ENCODE results near the gene IL20RA.

The IL20RA gene

GRCh38 chr6:137044366-137045221, at the start of gene IL20RA:
IL20RA (minus strand) TSS chr6:137044965; CDS start chr6:137044728, 237 bp downstream.
- DNase-seq (ENCODE audit: extremely low read depth, low read depth): no peak
- TF ChIP-seq CTCF (IDR thresholded peaks at IDR 0.05; ENCODE audit: low read depth, low read length): no peak

GRCh38 chr6:137093183-137094069, 48.7 kb upstream of the IL20RA start:
- TF ChIP-seq CTCF (IDR thresholded peaks at IDR 0.05; ENCODE audit: low read depth, low read length): no peak
- DNase-seq (ENCODE audit: extremely low read depth, low read depth): no peak

GRCh38 chr6:137092018-137092417, 47.3 kb upstream of the IL20RA start:
- TF ChIP-seq CTCF (IDR thresholded peaks at IDR 0.05; ENCODE audit: low read depth, low read length): no peak
- no peak for DNase-seq (ENCODE audit: extremely low read depth, low read depth)

- no peak for TF ChIP-seq CTCF (IDR thresholded peaks at IDR 0.05; ENCODE audit: low read depth, low read length)
- no peak for DNase-seq (ENCODE audit: extremely low read depth, low read depth)
Measured at GRCh38 chr6:137089305-137089704, 44.5 kb upstream of the IL20RA start.

GRCh38 chr6:137087902-137088301, 43.1 kb upstream of the IL20RA start:
- no peak for TF ChIP-seq CTCF (IDR thresholded peaks at IDR 0.05; ENCODE audit: low read depth, low read length)
- DNase-seq (ENCODE audit: extremely low read depth, low read depth): no peak

- TF ChIP-seq CTCF (IDR thresholded peaks at IDR 0.05; ENCODE audit: low read depth, low read length): no peak
- DNase-seq (ENCODE audit: extremely low read depth, low read depth): no peak
Measured at GRCh38 chr6:137086031-137086430, 41.3 kb upstream of the IL20RA start.

Measured in AG09319 (cell line).